Renal cortex interstitium (tissue), 11 donors: Measurements from ENCODE around the gene CDKL1. TPM values are rescaled to one million over a fixed set of nuclear protein-coding genes. Genes with fewer than 3 reads are reported as not detected.
A peak's percentile ranks its signal among the peaks of the same experiment; 100 is the strongest.
"Not testable (repeated sequence)": the region's sequence is repeated elsewhere in the genome, so short reads cannot be mapped to it uniquely, and the experiment has no call there.

Source experiments
- DNase-seq, 11 donors: peaks; one replicate each; pipeline ENCODE4 v3.0.0-alpha.2; 2013; ENCODE audit warnings: low read depth in 9 of 11, low spot score in 4 of 11; ENCODE audit errors: extremely low read depth in 1 of 11
- polyA plus RNA-seq, 3 donors: library from polyadenylated mRNA; unstranded; fragments of 120-200 nt; gene quantifications; one replicate each; pipeline ENCODE4 v1.2.1, GENCODE V29; 2013; ENCODE audit not compliant: insufficient read length in 3 of 3

The CDKL1 gene
- polyA plus RNA-seq, 3 donors: 6.2 to 8.4 (median 7.4) TPM

- DNase-seq: no peak
Measured at GRCh38 chr14:50343434-50343833, 53.2 kb downstream of the CDKL1 start.

DNA sequence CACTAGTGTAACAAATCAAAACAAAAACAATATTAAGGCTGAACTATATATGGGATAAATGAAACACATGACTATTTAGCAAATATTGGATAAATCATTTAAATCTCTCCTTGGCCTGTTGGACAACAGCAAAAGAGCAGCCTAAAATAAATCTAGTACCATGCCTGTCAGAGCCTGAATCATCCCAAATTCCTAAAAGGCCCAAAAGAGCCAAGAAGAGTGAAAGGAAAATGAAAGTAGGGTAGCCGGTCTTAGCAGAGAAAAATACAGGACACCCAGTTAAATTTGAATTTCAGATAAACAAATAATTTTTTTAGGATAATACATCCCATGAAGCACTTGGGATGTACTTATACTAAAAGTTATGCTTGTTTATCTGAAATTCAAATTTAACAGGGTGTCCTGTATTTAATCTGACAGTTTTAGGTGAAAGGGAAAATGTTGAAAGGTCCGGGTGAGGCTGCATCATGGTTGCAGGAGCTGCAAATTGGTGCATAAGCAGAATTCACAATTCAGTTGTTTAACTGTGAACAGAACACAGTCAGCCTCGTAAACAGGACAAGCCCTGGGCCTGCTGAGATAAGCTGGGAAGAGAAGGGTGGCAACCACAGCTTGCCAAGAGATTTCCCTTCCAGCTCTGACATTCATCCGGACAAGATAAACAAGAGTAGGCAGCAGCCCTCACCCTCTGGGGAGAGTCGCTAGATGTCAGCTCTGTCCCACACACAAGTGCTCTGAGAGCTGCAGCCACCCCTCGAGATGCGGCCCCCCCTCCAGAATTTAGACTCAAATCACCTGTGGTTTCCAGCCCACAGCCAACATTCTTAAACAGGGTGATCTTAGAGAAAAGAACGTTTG is 54.2 kb downstream of the CDKL1 start:
- peak in 1 of 11 donors; percentile 54 for DNase-seq

- no peak for DNase-seq
Measured at GRCh38 chr14:50340963-50341362, 55.7 kb downstream of the CDKL1 start.

- DNase-seq: no peak
Measured at GRCh38 chr14:50340045-50340444, 56.6 kb downstream of the CDKL1 start.

GRCh38 chr14:50339178-50339804 is 57.4 kb downstream of the CDKL1 start:
- DNase-seq: no peak

GRCh38 chr14:50338587-50338986 is 58.1 kb downstream of the CDKL1 start:
- no peak for DNase-seq

GRCh38 chr14:50335989-50336824 is 60.5 kb downstream of the CDKL1 start:
- DNase-seq: peak in 2 of 11 donors; percentile 68 to 70

GRCh38 chr14:50335389-50335788 is 61.3 kb downstream of the CDKL1 start:
- peak in 3 of 11 donors; percentile 51 to 79 (median 71) for DNase-seq

DNA sequence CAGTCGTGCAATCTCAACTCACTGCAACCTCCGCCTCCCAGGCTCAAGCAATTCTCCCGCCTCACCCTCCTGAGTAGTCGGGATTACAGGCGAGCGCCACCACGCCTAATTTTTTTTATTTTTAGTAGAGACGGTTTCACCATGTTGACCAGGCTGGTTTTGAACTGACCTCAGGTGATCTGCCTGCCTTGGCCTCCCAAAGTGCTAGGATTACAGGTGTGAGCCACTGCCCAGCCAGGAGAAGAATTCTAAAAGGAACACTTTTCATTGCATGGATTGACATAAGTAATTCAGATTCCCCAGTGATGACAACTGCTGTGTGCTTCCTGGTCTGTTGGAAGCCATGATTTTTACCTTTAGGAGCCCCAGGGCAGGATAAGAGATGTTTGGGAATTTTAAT is 62.5 kb downstream of the CDKL1 start:
- DNase-seq: no peak

DNA sequence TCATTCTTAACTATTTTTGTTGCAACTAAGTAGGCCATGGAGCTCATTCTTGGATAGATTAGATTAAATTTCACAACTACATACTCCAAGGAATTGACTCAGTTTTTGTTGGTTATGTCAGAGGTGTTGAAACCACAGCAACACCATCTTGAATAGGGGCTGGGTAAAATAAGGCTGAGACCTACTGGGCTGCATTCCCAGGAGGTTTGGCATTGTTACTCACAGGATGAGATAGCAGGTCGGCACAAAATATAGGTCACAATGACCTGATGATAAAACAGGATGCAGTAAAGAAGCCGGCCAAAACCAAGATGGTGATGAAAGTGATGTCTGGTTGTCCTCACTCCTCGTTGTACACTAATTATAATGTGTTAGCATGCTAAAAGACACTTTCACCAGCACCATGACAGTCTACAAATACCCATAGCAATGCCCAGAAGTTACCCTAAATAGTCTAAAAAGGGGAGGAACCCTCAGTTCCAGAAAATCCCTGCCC is 63.6 kb downstream of the CDKL1 start:
- DNase-seq: no peak

GRCh38 chr14:50331596-50331995 is 65.1 kb downstream of the CDKL1 start:
- DNase-seq: no peak

DNA sequence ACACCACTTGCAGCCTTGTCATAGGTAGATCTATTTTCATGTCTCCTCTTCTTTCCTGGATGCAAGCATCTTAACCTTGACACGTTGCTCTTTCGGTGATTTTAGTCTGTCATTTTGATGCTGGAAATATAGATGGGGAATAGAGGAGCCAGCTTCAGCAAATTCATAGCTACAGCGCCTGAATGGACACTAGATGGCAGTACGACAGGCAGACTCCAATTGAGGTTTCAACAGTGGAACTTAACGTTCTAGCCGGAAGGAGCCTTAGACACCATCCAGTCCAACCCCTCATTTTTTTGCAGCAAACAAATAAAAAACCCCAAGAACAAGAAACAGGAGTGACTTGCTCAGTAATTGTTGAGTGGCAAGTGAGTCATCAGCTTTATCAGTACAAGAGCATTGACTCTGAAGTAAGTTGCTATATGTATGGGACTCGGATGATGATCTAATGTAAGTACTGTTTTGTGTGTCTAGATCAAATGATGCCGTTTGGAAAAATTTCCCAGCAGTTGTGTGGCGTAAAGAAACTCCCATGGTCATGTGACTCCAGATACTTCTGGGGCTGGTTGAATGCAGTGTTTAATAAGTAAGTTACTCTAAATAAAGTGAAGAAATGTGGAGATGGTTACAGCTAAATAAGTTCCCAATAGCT is 75.5 kb downstream of the CDKL1 start:
- DNase-seq: peak in 7 of 11 donors; percentile 67 to 85 (median 71)

- no peak for DNase-seq
Measured at GRCh38 chr14:50320283-50320682, 76.4 kb downstream of the CDKL1 start.

DNA sequence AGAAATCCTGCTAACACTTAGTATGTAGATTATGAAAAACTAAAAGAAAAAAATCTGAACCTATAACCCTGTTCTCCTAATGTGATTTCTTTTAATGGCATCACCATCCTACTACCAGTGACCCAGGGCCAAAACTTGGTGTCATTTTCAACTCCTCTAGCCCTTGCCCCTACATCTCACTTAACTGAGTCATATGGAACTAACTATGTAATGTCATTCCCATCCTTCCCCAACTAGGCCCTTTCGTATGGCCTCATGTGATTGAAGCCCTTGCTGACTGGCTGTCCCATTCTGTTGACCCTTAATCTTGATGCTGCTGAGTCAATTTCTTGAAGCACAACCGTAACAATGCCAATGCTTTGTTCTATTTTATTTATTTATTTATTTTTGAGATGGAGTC is 77.0 kb downstream of the CDKL1 start:
- no peak for DNase-seq

- DNase-seq: no peak
Measured at GRCh38 chr14:50319293-50319692, 77.4 kb downstream of the CDKL1 start.

DNA sequence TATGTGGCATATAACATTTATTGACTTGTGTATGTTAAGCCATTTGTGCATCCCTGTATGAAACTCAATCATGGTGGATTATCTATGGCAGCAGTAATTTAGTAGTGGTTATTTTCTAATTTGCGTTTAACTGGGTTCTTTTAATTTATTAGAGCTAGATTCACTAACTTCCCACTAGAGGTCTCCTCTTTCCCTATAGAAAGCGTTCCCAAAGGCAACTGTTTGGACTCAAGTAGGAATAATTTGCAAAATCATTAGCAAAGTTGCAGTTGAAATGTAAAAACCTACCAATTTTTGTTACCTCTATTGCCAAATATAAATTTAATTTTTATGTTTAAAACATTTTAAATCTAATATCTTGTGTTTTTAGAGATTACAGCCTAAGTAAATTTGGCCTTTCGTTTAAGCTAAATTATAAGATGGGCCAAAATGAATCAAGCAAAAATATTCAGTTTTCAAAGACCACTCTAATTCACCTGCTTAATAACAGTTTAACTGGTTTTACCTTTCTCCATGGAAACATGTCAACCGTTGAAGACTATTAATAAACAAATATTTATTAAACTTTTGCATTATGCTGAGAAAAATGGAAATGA is 78.6 kb downstream of the CDKL1 start:
- no peak for DNase-seq

DNA sequence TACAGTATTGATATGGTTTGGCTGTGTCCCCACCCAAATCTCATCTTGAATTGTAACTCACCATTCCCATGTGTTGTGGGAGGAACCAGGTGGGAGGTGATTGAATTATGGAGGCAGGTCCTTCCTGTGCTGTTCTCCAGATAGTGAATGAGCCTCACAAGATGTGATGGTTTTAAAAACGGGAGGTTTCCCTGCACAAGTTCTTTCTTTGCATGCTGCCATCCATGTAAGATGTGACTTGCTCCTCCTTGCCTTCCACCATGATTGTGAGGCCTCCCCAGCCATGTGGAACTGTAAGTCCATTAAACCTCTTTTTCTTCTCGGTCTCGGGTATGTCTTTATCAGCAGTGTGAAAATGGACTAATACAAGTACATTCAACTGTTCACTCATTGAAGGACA is 82.6 kb downstream of the CDKL1 start:
- DNase-seq: not testable (repeated sequence)

- no peak for DNase-seq
Measured at GRCh38 chr14:50312734-50313054, 84.0 kb downstream of the CDKL1 start.
